SU-DHL-6 (cell line): ENCODE results near the gene TMEM198.

Experiments
- CTCF ChIP-seq: fragments of 200-600 bp; sonication (generic); IDR thresholded peaks from one replicate; pipeline ENCODE4 v1.5.1; 2017; ENCODE audit warnings: antibody characterized with exemption, mild to moderate bottlenecking, low read length, moderate library complexity; ENCODE audit not compliant: insufficient read depth, poor library complexity, severe bottlenecking
- EZH2phosphoT487 ChIP-seq: fragments of 200-600 bp; sonication (generic), shearing (Covaris generic); conservative IDR thresholded peaks from 2 replicates; pipeline ENCODE4 v1.6.1; 2018; ENCODE audit warnings: mild to moderate bottlenecking, antibody characterized with exemption, low read length, moderate library complexity, mixed read lengths

- TF ChIP-seq CTCF (no peak), EZH2phosphoT487 (no peak)
Measured at GRCh38 chr2:219523031-219523671, 20.7 kb upstream of the TMEM198 start.
